Dedifferentiated amniotic fluid mesenchymal stem cell (primary cell): ENCODE data around the gene TAS1R3.

Experiments
- DNase-seq: peaks from one replicate; pipeline ENCODE4 v3.0.0-alpha.2; 2016; ENCODE audit errors: extremely low spot score

Gene TAS1R3

DNA sequence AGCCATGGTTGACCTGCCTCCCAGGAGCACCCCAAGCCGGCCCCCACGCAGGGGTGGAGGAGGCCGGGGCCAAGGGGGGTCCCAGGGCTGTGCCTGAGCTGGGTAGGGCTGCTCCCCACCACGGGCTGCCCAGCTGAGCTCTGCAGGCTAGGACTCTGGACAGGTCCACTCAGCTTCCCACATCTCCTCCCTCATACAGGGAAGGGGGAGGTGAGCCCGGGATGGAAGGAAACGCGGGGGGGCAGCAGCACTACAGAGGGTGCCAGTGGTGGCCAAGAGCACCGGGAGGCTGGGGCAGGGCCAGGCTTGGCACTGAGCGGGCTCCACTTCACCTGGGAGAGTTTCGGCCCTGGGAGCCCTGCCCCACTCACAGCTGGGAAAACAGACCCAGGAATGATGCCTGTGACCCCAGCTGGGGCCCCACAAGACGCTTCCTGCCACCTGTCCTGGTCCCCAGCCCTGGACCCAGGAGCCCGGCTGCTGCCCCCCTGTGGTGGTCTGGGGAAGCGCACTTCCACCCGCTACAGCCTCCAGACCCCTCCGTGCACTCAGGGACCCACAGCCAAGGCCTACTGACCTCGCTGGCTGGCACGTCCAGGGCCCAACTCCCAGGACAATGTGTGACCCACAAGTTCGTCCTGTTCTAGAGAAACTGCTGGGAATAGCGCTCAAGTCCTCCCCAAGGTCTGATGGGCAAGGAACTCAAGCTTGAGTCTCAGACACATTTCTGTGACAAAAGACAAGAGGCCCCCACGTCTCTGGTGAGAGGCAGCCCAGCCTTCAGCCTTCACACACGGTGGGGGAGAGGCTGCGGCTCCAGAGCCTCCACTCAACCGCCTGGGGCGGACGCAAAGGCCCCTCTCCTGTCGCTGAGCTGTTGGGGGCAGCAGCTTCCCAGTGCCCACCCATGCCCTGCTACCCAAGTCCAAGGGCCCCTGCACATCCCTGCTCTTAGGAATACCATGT is 40.9 kb downstream of the TAS1R3 start:
- DNase-seq, result no peak

DNA sequence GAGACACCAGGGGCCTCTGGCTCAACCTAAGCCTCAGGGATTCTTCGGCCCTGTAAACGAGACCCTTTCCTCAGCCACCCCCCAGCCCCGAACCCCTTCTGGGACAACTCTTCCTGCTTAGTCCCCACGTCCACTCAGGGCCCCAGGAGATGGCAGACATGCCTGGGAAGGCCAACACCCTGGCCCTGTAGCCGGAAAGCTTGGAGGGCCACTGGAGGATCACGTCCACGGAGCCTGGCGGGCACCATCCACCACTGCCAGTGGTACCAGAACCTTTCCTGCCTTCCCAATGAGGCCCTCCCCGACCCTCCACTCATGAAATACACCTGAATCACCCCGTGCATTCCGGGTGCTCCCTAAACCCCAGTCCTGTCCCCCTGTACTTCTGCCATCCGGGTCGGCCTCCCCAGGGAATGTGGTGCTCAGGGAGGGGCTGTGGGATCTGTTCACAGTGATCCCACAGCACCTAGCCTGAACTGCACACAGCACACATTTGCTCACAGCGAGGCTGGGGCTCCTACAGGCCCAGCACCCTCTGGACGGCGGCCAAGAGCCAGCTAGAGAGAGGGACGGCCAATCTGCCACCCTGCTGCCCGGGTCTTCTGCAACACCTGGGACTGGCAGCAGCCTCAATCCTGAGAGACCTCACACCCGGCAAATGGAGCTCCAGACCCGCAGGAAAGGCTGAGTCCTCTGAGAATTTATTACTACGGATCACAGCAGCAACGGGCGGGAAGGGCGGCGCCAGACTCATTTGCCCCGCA is 42.2 kb downstream of the TAS1R3 start:
- DNase-seq, result no peak

DNA sequence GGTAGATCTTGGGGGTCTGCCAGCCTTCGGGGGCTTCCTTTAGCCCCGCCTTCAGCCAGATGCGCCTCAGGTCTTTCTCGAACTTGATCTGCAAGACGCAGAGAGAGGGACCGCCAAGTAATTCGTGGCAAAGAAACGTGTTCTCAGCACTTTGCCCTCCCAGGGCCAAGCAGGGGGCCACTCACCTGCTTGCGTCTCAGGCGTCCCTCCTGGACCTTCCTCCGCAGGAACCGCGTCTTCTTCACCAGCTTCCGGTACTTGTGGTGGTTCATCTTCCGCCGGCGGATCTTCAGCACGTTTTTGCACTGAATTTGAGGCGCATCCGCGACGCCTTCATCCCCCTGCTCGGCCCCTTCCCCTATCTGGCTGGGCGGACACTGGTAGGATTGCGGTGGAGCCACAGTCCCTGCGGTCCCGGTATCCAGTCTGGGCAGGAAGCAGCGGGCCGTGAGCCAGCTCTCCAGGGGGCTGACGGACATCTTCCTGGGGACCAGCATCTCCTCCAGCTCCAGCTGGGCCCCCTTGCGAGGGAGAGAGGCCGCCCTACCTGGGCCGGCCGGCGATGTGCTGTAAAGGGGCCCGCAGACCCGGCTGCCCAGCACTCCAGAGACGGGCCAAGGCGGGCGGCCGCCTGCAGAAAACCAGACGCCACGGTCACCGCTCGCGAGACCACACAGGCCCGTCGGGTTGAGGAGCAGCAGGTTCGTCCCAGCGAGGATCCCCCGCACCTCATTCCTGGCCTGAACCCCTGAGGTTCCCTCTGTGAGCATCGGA is 42.9 kb downstream of the TAS1R3 start:
- no peak for DNase-seq

DNA sequence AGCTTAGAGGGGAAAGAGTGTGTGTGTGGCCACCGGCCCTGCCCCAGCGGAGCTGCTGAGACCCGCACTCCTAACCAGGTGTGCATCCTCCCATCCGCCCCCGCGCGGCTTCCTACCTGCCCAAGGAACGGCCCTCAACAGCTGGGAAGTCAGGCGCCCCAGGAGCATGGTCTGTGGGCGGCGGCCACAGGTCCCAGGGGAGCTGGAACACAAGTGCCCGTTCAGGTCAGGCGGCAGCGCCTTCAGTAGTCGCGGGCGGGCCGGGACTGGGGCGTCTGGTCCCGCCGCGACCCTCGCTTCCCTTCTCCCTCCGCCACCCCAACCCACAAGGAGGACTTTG is 43.5 kb downstream of the TAS1R3 start:
- DNase-seq, result no peak

DNA sequence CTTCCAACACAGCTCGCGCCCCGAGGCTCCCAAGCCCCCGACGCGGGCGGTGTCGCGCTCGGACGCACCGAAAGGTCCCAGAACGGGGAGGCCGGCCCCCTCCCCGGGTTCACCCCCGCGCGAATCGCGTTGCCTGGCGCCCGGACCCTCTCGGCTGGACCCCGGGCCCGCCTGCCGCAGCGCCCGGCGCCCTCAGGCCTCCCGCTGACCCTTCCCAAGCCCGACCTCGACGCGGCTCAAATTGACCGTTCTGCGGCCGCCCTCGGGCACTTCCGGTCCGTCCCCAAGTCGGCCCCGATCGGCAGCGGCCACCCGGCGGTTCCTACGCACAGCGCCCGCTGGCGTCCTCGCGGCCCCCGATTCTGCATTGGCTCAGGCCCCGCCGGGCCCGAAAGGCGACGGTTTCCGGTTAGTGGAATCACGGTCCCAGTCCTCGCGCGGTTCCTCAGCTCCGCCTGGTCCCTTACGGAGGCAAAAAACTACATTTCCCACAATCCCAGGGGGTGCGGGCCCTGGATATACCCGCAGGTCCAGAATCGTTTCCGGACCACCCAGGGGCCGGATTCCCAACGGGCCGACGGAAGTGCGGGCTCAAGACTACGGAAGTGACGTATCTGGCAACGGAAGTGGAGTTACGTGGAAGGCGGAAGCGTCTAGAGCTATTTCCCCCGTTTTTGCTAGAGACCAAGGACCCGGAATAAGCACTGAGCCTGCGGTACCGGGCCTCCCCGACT is 44.0 kb downstream of the TAS1R3 start, which contains the start of gene AURKAIP1:
TSS of gene AURKAIP1 (minus strand) at position 279 of the 734 bp plus-strand sequence. CDS start 451 bp downstream, outside the sequence.
- DNase-seq, result peak; percentile 100

DNA sequence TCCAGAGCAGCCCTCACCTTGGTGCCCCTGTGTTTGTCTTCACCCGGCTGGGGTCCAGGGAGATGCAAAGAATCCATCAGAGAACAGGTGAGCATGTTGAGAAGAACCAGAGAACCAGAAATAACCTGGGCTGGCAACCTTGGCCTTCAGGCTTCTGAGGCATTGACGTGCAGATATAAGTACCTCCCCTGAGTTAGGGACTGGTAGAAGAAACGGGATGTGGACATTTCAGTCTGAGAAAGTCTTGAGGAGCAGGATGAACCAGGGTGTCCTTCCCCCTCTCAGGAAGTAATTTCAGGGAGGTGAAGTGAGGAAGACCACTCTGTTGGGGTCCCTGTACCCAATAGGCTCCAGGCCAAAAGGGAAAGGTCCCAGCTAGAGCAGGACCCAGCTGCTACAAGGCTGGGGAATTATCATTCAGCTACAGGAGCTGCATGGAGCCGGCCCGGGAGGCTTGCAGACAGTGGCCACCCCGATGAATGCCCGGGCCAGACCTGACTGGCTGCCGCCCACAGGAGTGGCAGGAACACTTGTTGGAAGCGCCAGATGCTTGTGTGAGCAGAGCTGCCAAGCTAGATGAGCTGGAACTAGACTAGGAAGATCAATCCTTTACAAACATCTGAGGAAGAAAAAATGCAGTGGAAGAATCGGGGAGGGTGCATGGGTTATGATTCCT is 45.6 kb downstream of the TAS1R3 start:
- DNase-seq, result no peak

DNA sequence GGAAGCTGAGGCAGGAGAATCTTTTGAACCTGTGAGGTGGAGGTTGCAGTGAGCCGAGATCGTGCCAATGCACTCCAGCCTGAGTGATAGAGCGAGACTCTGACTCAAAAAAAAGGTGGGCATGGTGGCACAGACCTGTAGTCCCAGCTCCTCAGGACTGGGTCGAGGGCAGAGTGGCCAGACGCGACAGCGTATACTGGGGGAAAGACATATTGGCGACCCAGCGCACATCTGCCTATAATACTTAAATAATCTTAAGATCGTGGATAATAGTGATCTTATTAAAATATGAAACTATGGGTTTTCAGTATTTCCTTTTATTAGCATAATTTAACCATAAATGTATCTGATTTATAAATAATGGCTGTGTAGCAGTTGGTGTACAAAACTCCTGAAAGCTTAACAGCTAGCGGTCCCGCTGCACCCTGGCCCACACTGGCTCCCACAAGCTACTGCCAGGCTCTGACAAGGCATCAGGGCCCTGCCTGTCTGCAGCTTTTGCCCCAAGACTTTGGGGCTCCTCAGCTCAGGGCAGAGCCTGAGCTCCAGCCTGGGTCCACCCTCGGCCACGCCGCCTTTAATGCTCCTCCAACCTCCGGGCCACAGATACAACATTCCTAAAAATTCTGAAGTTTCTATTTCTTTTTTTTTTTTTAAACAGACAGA is 46.6 kb downstream of the TAS1R3 start:
- no peak for DNase-seq

DNA sequence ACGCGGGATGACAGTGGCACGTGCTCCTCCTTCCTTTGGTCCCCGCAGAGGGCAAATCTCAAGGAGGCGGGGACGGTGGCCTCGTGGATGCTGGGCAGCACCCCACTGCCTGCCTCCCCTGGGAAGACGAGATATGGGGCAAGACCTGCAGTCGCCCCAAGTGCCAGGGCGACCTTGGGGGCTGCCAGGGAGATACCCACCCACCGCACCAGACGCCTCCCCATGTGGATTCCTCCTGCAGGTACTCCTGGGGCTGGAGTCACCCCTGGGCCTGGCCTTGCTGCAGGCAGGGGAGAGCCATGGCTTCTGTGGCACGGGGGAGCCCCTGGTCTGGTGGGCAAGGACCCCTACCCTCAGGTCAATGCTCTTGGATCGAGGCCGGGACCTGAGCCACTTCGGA is 49.8 kb downstream of the TAS1R3 start:
- DNase-seq, result no peak

DNA sequence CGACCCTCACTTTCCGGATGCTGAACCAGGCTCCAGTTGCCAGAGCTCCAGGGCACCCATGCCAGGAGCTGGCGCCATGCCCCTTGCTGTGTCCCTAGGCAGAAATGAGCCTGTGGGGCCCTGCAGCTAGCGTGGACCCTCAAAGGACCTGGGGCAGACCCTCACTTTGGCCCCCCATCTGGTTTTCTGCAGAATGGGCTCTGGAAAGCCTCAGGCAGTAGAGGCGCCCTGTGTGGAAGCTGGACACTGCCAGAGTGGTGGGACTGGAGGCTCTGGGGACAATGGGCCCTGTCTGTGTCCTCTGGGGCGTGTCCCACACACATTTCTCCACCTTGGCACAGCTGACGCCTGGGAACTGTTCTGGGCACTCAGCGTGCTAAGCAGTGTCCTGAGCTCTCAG is 50.2 kb downstream of the TAS1R3 start:
- DNase-seq, result no peak
